OCI-LY7 (cell line): Measurements from ENCODE around the gene RAPGEF3. TPM values are rescaled to one million over a fixed set of nuclear protein-coding genes. Genes with fewer than 3 reads are reported as not detected.

Source experiments
- BruUV-seq: library from RNA; stranded (reverse); fragments of 400-500 nt; replicated peaks from 2 replicates; lab custom pipeline; 2021; lab: Mats Ljungman, UMichigan
- CTCF ChIA-PET: fragments of 300-600 bp; sonication (Branson Sonifier 250); formaldehyde crosslinking; loops from one replicate; lab custom pipeline; 2022; ENCODE audit warnings: antibody characterized with exemption; ENCODE audit not compliant: unreplicated experiment; lab: Charles Lee
- POLR2A ChIA-PET: fragments of 300-600 bp; sonication (Branson Sonifier 250); formaldehyde crosslinking; loops from one replicate; lab custom pipeline; 2022; ENCODE audit warnings: antibody characterized with exemption; lab: Charles Lee
- DNase-seq: peaks from one replicate; pipeline ENCODE4 v3.0.0-alpha.2; 2015; ENCODE audit warnings: low spot score
- H2AFZ ChIP-seq: fragments of 200-600 bp; sonication (generic), shearing (Covaris generic); 2 replicates; pipeline ENCODE4 v1.6.1; 2014; ENCODE audit warnings: mild to moderate bottlenecking, antibody characterized with exemption, low read length, moderate library complexity
- H3K27ac ChIP-seq: fragments of 200-600 bp; sonication (generic); 2 replicates; pipeline ENCODE4 v1.5.1; 2014; ENCODE audit warnings: mixed run types, low read depth, mild to moderate bottlenecking, moderate library complexity, low read length, inconsistent platforms; ENCODE audit not compliant: poor library complexity, severe bottlenecking
- H3K36me3 ChIP-seq: fragments of 200-600 bp; sonication (generic); 2 replicates; pipeline ENCODE4 v1.6.1; 2014; ENCODE audit warnings: mild to moderate bottlenecking, antibody characterized with exemption, low read length, moderate library complexity, mixed read lengths; ENCODE audit not compliant: insufficient read depth
- H3K4me1 ChIP-seq: fragments of 200-600 bp; sonication (generic); 2 replicates; pipeline ENCODE4 v1.5.1; 2014; ENCODE audit warnings: mild to moderate bottlenecking, low read length; ENCODE audit not compliant: insufficient read depth, poor library complexity, severe bottlenecking
- H3K4me2 ChIP-seq: fragments of 200-600 bp; sonication (generic); 2 replicates; pipeline ENCODE4 v1.6.1; 2014; ENCODE audit warnings: mild to moderate bottlenecking, low read length
- H3K4me3 ChIP-seq: fragments of 200-600 bp; sonication (generic); 2 replicates; pipeline ENCODE4 v1.5.1; 2014; ENCODE audit warnings: mild to moderate bottlenecking, low read depth, low read length; ENCODE audit not compliant: poor library complexity, severe bottlenecking
- H3K79me2 ChIP-seq: fragments of 200-600 bp; sonication (generic); 2 replicates; pipeline ENCODE4 v1.6.1; 2016; ENCODE audit warnings: low read depth, mild to moderate bottlenecking, low read length, moderate library complexity, mixed read lengths; ENCODE audit not compliant: insufficient read depth
- H3K9me2 ChIP-seq: fragments of 200-600 bp; sonication (generic); 2 replicates; pipeline ENCODE4 v1.6.1; 2016; ENCODE audit warnings: mild to moderate bottlenecking, low read length, mixed read lengths; ENCODE audit not compliant: insufficient read depth
- H3K9me3 ChIP-seq: fragments of 200-600 bp; sonication (generic); 2 replicates; pipeline ENCODE4 v1.6.1; 2014; ENCODE audit warnings: mild to moderate bottlenecking, mixed run types, low read length, mixed read lengths
- H4K20me1 ChIP-seq: fragments of 200-600 bp; sonication (generic); 2 replicates; pipeline ENCODE4 v1.6.1; 2014; ENCODE audit warnings: mild to moderate bottlenecking, antibody characterized with exemption, low read length, moderate library complexity, mixed read lengths; ENCODE audit not compliant: insufficient read depth
- CTCF ChIP-seq: fragments of 200-600 bp; sonication (generic); conservative IDR thresholded peaks from 2 replicates; pipeline ENCODE4 v1.5.1; 2014; ENCODE audit warnings: mild to moderate bottlenecking, antibody characterized with exemption, low read length, moderate library complexity, mixed read lengths
- EZH2phosphoT487 ChIP-seq: fragments of 200-600 bp; sonication (generic); IDR thresholded peaks from 2 replicates; pipeline ENCODE4 v1.6.1; 2018; ENCODE audit warnings: low read depth, borderline replicate concordance, mild to moderate bottlenecking, mixed run types, antibody characterized with exemption, low read length, moderate library complexity, mixed read lengths
- intact Hi-C: fragments of 100-400 bp; cut with micrococcal nuclease; formaldehyde crosslinking; loops from one replicate; pipeline ENCODE4 v1.10.0; 2022; ENCODE audit not compliant: unreplicated experiment
- total RNA-seq, 2 experiments: library from RNA; depleted of rRNA in 1 of 2; stranded (reverse); fragments of >200 nt in 1 of 2; shearing (Covaris generic) in 1 of 2; gene quantifications; 2 replicates each; pipeline ENCODE4 v1.2.3, GENCODE V29; 2014 to 2022

The RAPGEF3 gene
- total RNA-seq, 2 experiments from 2014 or later = 0.69 to 4.7 TPM

GRCh38 chr12:47717443-47718193 lies 41.1 kb downstream of the RAPGEF3 start:
- no peaks in the 10 kb centered on the region for H3K36me3 ChIP-seq
- H3K4me1 ChIP-seq = peaks cover 17% of the 10 kb centered on the region
- no peak overlapping the region for H3K27ac ChIP-seq
- intact Hi-C loops = no loop called here
- DNase-seq = peak; percentile 52
- H3K4me3 ChIP-seq = no peak overlapping the region
- H3K79me2 ChIP-seq = no peaks in the 10 kb centered on the region
- H4K20me1 ChIP-seq = no peaks in the 10 kb centered on the region
- peak overlapping the region; percentile 38; the same call in 1 of the 2 replicates for H2AFZ ChIP-seq
- CTCF ChIA-PET = interaction anchor here (0.6 to 2.6 kb wide), 4 partner anchors 25 to 50 kb away, joined by 3 to 8 read pairs (median 3); no protein-coding TSS in a partner anchor
- H3K9me3 ChIP-seq = no peaks in the 10 kb centered on the region
- POLR2A ChIA-PET = interaction anchor here (1.7 kb wide), 1 partner anchor 9 kb away, joined by 3 read pairs; no protein-coding TSS in a partner anchor
- peak overlapping the region; percentile 20 for H3K4me2 ChIP-seq
- BruUV-seq = no TSS peak
- TF ChIP-seq CTCF = peak; percentile 79
- no peak for TF ChIP-seq EZH2phosphoT487
- no peaks in the 10 kb centered on the region for H3K9me2 ChIP-seq

- no peak overlapping the region for H3K4me3 ChIP-seq
- no peak for DNase-seq
- peaks cover 17% of the 10 kb centered on the region for H3K4me1 ChIP-seq
- CTCF ChIA-PET = interaction anchor here (1.0 to 2.6 kb wide), 2 partner anchors 25 to 50 kb away, joined by 3 to 8 read pairs; no protein-coding TSS in a partner anchor
- POLR2A ChIA-PET = no interaction called here
- H3K9me3 ChIP-seq = no peaks in the 10 kb centered on the region
- H3K9me2 ChIP-seq = no peaks in the 10 kb centered on the region
- H3K27ac ChIP-seq = no peak overlapping the region
- H3K36me3 ChIP-seq = no peaks in the 10 kb centered on the region
- H4K20me1 ChIP-seq = no peaks in the 10 kb centered on the region
- BruUV-seq = no TSS peak
- no peak overlapping the region for H2AFZ ChIP-seq
- TF ChIP-seq EZH2phosphoT487 (no peak), CTCF (no peak)
- intact Hi-C loops = no loop called here
- H3K4me2 ChIP-seq = peak overlapping the region; percentile 20; the same call in 1 of the 2 replicates
- H3K79me2 ChIP-seq = no peaks in the 10 kb centered on the region
Measured at GRCh38 chr12:47717046-47717442, 41.6 kb downstream of the RAPGEF3 start.
